GM19238 (cell line): ENCODE data around the gene CRADD.
"Not testable (repeated sequence)": the region's sequence is repeated elsewhere in the genome, so short reads cannot be mapped to it uniquely, and the experiment has no call there.

Experiments
- DNase-seq: peaks from one replicate; pipeline ENCODE4 v3.0.0; 2011; ENCODE audit warnings: low spot score; ENCODE audit not compliant: insufficient read length

CRADD gene

GRCh38 chr12:93736640-93737178 is 59.5 kb downstream of the CRADD start:
- DNase-seq: no peak

- no peak for DNase-seq
Observed at GRCh38 chr12:93737457-93738198, 60.5 kb downstream of the CRADD start.

- DNase-seq: no peak
Observed at GRCh38 chr12:93738199-93739058, 61.3 kb downstream of the CRADD start.

GRCh38 chr12:93740751-93741150 is 63.6 kb downstream of the CRADD start:
- DNase-seq: no peak

GRCh38 chr12:93741659-93742109 is 64.5 kb downstream of the CRADD start:
- no peak for DNase-seq

GRCh38 chr12:93742110-93742934 is 65.1 kb downstream of the CRADD start:
- peak; percentile 67 for DNase-seq

GRCh38 chr12:93743229-93743998 is 66.2 kb downstream of the CRADD start:
- DNase-seq: no peak

- DNase-seq: no peak
Observed at GRCh38 chr12:93743999-93744689, 67.0 kb downstream of the CRADD start.

GRCh38 chr12:93745286-93745685 is 68.1 kb downstream of the CRADD start:
- DNase-seq: no peak

- DNase-seq: no peak
Observed at GRCh38 chr12:93746572-93747168, 69.5 kb downstream of the CRADD start.

GRCh38 chr12:93748672-93749383 is 71.7 kb downstream of the CRADD start:
- no peak for DNase-seq

- no peak for DNase-seq
Observed at GRCh38 chr12:93749515-93749914, 72.3 kb downstream of the CRADD start.

GRCh38 chr12:93750056-93750455 is 72.9 kb downstream of the CRADD start:
- DNase-seq: no peak

- DNase-seq: no peak
Observed at GRCh38 chr12:93751864-93752610, 74.9 kb downstream of the CRADD start.

- no peak for DNase-seq
Observed at GRCh38 chr12:93753285-93753684, 76.1 kb downstream of the CRADD start.

- DNase-seq: no peak
Observed at GRCh38 chr12:93753838-93754429, 76.8 kb downstream of the CRADD start.

GRCh38 chr12:93754859-93755258 is 77.7 kb downstream of the CRADD start:
- DNase-seq: not testable (repeated sequence)

GRCh38 chr12:93756288-93756687 is 79.1 kb downstream of the CRADD start:
- no peak for DNase-seq
